ENCODE measurements around the gene ARRDC1.

Gene ARRDC1

GRCh38 chr9:137613738-137614523, 8.4 kb downstream of the ARRDC1 start:
- Mint-ChIP-seq H3K4me3 (no peak overlapping the region), H3K36me3 (ENCODE audit: low read depth) (peaks cover 3% of the 10 kb centered on the region), H3K9me3 (no peaks in the 10 kb centered on the region), H3K4me1 (peaks cover 18% of the 10 kb centered on the region), H3K27me3 (ENCODE audit: low read depth, poor library complexity) (peaks cover 4% of the 10 kb centered on the region), H3K27ac (no peak overlapping the region)
- DNase-seq = no peak
- no peak for TF ChIP-seq CTCF (IDR thresholded peaks at IDR 0.05)

- H3K9me3 Mint-ChIP-seq = no peaks in the 10 kb centered on the region
- H3K4me3 Mint-ChIP-seq = no peak overlapping the region
- H3K27me3 Mint-ChIP-seq (ENCODE audit: low read depth, poor library complexity) = no peaks in the 10 kb centered on the region
- H3K27ac Mint-ChIP-seq = no peak overlapping the region
- TF ChIP-seq CTCF (IDR thresholded peaks at IDR 0.05) = no peak
- peaks cover 3% of the 10 kb centered on the region for H3K36me3 Mint-ChIP-seq (ENCODE audit: low read depth)
- no peak for DNase-seq
- peaks cover 15% of the 10 kb centered on the region for H3K4me1 Mint-ChIP-seq
These were observed 9.3 kb downstream of the ARRDC1 start for GRCh38 chr9:137614631-137615386.

GRCh38 chr9:137615387-137615871, 9.9 kb downstream of the ARRDC1 start:
- H3K36me3 Mint-ChIP-seq (ENCODE audit: low read depth) = peaks cover 3% of the 10 kb centered on the region
- H3K4me1 Mint-ChIP-seq = peaks cover 21% of the 10 kb centered on the region
- H3K4me3 Mint-ChIP-seq = no peak overlapping the region
- H3K9me3 Mint-ChIP-seq = no peaks in the 10 kb centered on the region
- H3K27me3 Mint-ChIP-seq (ENCODE audit: low read depth, poor library complexity) = no peaks in the 10 kb centered on the region
- TF ChIP-seq CTCF (IDR thresholded peaks at IDR 0.05) = no peak
- no peak for DNase-seq
- H3K27ac Mint-ChIP-seq = no peak overlapping the region

GRCh38 chr9:137618105-137619067, 12.9 kb downstream of the ARRDC1 start, which contains the start of gene EHMT1:
EHMT1 (plus strand) TSS chr9:137619005; CDS start chr9:137619029, 24 bp downstream.
- Mint-ChIP-seq H3K4me3 (peak within 1 kb of the TSS; percentile 95), H3K36me3 (ENCODE audit: low read depth) (peaks cover 19% of the 10 kb centered on the region), H3K4me1 (peaks cover 40% of the 10 kb centered on the region), H3K9me3 (no peaks in the 10 kb centered on the region), H3K27me3 (ENCODE audit: low read depth, poor library complexity) (peaks cover 2% of the 10 kb centered on the region), H3K27ac (peak within 1 kb of the TSS; percentile 96)
- no peak for TF ChIP-seq CTCF (IDR thresholded peaks at IDR 0.05)
- DNase-seq = peak; percentile 93

GRCh38 chr9:137619240-137620047, 14.0 kb downstream of the ARRDC1 start:
- DNase-seq = peak; percentile 44
- H3K4me3 Mint-ChIP-seq = peak overlapping the region; percentile 95
- TF ChIP-seq CTCF (IDR thresholded peaks at IDR 0.05) = no peak
- peaks cover 24% of the 10 kb centered on the region for H3K36me3 Mint-ChIP-seq (ENCODE audit: low read depth)
- peaks cover 3% of the 10 kb centered on the region for H3K9me3 Mint-ChIP-seq
- H3K27ac Mint-ChIP-seq = peak overlapping the region; percentile 96
- peaks cover 40% of the 10 kb centered on the region for H3K4me1 Mint-ChIP-seq
- H3K27me3 Mint-ChIP-seq (ENCODE audit: low read depth, poor library complexity) = peaks cover 2% of the 10 kb centered on the region

All from nephron progenitor cell (in vitro differentiated cells).